HG03103 (cell line): ENCODE results near the gene CDH22.

Experiments
- ATAC-seq: cut with Tn5 transposase; IDR thresholded peaks from one replicate; pipeline ENCODE4 v1.9.1; 2021; ENCODE audit warnings: low read depth; ENCODE audit not compliant: unreplicated experiment

CDH22 gene, protein sequence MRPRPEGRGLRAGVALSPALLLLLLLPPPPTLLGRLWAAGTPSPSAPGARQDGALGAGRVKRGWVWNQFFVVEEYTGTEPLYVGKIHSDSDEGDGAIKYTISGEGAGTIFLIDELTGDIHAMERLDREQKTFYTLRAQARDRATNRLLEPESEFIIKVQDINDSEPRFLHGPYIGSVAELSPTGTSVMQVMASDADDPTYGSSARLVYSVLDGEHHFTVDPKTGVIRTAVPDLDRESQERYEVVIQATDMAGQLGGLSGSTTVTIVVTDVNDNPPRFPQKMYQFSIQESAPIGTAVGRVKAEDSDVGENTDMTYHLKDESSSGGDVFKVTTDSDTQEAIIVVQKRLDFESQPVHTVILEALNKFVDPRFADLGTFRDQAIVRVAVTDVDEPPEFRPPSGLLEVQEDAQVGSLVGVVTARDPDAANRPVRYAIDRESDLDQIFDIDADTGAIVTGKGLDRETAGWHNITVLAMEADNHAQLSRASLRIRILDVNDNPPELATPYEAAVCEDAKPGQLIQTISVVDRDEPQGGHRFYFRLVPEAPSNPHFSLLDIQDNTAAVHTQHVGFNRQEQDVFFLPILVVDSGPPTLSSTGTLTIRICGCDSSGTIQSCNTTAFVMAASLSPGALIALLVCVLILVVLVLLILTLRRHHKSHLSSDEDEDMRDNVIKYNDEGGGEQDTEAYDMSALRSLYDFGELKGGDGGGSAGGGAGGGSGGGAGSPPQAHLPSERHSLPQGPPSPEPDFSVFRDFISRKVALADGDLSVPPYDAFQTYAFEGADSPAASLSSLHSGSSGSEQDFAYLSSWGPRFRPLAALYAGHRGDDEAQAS

DNA sequence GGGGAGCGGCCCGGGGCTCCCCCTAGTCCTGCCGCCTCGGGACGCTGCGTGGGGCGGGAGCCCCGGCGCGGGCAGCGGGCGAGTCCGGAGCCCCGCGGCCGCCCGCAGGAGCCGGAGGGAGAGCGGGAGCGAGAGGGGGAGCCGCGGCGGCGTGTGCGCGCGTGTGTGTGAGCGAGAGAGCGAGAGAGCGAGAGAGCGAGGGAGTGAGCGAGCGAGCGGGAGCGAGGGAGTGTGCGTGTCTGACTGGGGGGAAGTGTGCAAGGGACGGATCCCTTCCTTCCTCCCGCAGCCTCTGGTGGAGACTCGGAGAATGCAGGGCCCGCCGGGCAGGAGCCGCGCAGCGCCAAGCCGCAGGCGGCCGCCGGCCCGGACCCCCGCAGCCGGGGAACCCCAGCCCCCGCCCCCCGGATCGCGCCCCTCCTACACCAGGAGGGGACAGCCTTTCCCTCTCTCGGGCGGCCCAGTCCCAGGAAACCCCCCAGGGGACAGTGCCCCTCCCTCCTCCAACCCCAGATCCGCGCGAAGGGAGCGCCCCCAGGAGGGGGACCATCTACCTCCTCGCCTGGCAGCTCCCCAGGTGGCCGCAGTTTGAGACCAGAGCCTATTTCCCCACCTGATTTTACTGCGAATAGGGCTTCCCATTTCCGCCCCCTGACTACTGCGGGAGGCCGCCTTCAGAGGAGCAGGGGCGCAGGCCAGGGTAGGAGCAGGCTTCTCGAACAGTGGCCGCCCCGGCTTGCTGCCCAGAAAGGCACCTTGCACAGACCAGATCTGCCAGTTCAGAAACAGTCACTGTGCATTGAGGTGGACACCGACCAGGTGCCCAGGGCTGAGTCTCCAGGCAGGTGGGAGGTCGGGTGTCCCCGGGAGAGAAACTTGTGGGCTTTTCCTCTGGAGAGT lies at the start of gene CDH22:
Gene CDH22, minus strand, starts transcription at position 241 of the 900 bp plus-strand sequence. CDS start 57,204 bp downstream, outside the sequence.
- ATAC-seq = no peak

DNA sequence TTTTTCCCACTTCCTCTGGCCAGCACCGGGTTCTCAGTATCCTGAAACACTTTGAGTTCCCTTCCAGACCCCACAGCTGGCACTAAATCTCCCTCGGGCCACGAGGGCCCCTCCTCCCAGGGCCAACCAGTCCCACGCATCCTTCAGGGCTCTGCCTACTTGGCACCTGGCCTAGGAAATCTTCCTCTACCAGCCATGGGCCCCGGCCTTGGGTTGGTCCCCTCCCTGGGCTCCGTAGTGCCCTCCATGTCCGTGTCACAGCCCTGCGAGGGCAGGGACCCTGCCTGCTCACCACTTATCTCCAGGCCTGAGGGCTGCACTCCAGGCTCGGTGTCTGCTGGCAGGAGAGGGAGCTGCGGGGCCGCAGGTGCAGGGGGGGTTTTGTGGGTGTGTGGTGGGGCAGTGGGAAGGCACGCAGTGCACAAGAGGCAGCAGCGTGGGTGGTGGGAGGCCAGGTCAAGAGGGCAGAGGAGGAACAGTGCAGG lies 48.8 kb upstream of the CDH22 start:
- ATAC-seq = no peak

DNA sequence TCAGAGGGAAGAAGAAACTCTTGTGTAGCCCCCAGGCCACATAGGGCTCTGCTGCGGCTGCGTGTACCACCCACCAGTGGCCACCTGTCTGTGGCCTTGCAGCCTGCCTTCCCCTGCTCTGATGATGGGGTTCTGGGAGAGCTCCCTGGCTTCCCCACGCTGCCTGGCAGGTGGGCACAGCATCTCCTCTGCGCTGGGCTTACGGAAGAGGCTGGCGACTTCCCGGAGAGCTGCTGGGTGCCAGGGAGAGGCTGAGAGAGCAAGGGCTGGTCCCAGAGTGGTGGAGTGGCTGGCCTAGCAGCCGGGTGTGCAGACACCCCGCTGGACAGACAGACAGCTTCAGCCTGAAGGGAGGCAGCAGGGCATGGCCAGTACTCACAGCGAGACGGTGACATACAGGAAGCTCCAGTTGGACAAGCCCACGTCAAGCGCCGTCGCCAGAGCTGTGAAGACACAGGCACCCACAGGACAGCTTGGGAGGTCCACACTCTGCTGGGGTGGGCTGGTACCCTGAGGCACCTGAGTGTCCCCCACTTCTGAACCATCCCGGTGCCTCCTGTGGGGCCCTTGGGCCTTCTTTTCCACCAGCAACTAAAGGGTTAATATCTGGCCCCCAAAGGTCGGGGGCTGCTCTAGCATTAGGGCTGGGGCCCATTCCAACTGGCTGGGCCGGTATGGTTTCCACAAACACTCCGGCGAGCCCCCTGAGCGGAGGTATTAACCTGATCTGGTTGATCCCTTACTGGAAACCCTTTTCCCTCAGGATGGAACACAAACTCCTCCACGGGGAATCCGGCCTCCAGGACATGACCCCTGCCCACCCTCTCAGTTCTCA lies 48.1 kb upstream of the CDH22 start:
- no peak for ATAC-seq

DNA sequence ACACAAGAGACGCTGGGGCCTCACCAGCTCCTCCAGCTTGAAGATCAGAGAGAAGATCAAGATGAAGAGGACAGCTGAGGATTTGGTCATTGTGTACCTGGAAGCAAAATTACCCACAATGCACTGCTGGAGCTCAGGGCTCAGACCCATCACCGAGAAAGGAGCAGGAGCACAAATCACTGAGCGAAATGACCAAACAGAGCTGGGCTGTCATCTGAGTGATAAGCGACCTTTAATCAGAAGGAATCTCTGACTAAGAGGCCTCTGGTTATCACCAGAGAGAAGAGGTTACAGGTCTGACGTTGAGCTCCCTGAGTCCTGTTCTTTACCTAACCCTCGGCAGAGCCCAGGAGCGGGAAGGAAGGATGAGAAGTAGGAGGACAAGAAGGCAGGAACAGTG lies 47.5 kb upstream of the CDH22 start:
- ATAC-seq = no peak

DNA sequence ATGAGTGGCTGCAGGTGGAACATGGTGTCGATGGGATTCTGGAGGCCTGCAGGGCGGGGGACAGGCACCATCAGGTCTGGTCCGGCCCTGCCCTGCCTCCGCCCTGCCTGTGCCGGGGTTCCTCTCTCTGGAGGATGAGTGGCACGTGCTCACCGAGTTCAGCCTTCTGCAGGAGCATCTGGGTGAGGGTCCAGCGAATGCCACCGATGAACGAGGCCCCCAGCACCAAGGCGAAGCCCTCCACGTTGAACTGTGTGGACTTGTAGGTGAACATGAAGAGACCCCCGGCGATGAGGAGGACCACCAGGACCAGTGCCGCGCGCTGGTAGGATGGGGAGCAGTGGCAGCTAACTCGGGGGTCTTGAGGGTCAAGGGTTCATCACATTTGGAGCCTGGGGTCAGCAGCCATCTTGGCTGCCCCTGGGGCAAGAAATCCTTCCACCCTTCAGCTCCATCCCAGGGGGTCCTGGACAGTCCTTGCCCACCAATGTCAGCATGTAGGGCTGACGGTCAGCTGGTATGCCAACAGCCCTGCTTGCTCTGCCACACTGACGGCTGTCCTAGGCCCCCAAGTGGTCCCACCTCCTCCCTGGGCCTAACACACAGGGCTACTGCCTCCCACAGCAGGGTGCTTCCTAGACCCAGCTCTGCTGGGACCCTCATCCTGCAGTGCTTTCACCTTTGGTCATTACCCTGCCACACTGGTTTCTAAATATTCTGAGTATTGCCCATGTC lies 46.8 kb upstream of the CDH22 start:
- no peak for ATAC-seq

DNA sequence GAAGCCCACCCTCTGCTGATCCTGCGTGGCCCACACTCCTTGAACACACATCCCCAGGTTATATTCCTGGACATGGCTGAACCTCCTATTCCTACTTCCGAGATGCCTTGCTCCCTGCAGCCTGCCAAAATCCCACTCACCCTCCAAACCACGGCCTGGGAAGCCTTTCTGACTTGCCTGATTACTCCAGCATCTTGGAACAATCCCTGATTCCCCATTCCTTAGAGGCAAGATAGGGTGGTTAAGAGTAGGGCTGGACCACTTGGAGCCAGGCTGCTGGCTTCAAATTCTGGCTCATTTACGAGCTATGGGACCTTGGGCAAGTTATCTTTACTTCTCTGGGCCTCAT lies 45.9 kb upstream of the CDH22 start:
- ATAC-seq = no peak

DNA sequence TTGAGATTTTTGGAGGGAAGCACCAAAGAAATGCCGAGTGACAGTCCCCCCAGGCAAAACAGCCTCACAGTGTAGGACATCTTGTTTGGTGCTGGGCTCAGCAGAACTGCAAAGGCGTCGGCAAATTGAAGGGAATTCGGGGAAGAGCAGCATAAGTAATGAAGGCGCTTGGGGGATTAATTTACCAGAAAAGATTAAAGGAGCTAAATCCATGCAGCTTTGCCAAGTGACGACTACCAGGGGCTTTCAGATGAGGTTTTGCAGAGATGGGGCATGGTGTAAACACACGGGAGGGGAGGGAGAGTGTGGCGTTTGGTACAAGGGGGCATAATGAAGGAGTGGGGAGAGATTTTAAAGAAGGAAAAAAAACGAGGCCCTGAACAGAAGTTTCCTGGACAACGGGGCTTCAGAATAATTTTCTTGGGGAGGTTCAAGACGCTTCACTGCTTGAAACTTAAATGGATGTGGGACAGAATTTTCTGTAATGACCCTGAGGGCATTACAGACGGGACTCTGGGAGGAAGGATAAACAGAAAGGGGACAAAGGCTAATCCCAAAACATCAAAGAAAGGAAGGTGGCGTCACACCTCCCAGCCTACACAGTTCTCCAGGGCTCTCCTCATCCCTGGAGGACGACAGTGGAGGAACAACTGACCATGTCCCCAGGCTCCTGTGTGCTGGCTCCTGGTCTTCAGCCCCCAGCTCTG lies 45.4 kb upstream of the CDH22 start:
- no peak for ATAC-seq

DNA sequence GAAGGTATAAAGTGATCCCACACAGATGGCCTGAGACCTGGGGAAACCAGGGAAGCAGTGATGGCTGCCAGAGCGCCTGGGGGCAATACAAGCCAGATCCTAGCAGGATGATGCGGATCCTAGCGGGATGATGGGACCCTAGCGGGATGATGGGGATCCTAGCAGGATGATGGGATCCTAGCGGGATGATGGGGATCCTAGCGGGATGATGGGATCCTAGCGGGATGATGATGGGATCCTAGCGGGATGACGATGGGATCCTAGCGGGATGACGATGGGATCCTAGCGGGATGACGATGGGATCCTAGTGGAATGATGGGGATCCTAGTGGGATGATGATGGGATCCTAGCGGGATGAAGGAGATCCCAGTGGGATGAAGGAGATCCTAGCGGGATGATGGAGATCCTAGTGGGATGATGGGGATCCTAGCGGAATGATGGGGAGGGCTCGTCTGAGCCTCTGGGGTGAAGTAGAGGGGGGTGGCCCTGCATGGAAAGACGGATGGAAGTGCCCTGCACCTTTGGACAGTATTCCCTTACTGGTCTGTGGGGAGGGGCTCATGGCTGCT lies 44.2 kb upstream of the CDH22 start:
- no peak for ATAC-seq

DNA sequence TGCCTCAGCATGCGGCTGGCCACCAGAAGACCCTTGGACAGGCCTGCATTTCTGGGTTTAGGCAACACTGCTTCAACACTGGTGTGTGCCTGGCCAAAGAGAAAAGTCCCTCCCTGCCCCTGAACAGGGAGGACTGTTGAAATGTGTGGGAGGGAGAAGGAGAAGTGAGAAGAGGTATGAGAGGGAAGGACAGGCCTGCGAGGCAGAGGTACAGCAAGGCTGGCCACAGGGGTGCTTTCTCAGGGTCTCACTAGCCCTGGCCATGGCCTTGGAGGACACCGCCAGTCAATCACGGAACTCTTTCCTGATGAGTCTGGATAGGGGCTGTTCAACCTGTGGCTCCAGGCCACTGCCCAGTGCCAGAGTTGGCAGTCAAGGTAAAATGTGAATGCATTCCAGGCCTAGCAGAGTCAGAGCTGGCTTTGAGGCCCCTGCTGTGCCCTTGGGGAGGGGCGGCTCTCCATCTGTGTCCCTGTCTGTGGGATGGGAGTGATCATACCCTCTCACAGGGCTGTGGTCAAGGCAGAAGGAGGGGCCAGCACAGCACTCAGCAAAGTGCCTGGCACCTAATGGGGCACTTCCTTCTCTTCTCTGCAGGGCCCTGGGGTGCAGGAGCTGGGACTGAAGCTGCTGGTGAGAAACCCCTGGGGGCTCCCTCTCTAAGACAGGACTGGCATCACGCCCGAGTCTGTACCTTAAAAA lies 43.2 kb upstream of the CDH22 start:
- no peak for ATAC-seq

DNA sequence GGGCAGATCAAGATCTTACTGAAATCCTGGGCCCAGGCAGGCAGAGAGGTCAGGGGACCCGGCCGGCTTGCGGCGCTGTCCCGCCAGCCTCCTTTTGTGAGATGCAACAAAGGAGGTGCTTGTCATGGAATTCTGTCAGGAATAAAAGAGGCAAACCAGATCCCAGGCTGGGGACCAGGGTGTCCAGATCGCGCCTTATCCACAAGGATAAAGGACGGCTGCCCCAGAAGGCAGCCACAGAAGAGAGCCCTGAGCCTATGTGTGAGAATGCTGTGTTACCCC lies 42.6 kb upstream of the CDH22 start:
- ATAC-seq = no peak

DNA sequence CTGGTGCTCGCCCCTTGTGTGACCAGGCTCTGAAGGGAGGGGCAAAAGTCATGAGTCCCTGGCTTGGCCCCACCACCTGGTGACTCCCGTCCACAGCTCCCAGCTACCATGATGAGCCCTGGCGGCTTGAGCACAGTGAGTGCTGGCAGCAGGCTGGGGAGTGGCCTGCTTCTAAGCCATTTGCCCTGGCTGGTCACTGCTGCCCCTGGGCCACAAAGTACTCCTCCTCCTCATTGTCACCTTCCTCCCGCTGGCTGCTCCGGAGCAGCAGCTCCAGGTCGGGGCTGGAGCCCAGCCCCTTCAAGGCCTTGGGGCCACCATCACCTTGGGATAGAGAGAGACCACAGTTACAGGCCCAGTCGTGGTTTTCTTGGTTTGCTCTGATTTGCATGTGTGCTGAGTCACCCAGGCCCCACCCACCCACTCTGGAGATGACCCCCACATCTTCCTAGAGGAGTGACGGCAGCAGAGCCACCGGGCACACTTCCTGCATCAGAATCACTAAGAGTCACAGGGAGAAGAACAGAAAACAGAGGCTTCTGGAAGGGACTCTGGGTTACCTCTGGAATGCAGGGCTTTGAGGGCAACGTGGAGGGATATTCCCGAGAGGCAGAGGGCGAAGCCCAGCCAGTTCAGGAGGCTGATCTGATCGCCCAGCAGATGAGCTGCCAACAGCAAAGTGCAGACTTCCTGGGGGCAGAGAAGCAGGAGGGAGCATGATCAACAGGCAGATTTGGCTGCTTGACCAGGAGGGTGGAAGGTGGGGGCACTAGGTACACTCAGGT lies 42.1 kb upstream of the CDH22 start:
- ATAC-seq = peak; percentile 59

DNA sequence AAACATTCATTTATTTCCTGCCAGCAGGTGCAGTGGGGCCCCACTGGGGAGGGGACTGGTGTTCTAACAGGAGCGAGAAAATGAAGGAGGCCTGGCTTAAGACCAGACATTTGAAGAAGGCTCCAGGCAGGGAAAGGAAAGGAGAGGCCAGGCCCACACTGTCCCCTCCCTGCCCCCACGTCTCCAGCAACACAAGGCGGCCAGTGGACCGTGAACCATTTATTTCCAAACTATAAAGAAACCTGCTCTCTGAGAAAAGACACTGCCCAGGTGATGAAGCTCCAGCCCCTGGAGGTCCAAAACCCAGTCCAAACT lies 41.4 kb upstream of the CDH22 start:
- ATAC-seq = no peak

DNA sequence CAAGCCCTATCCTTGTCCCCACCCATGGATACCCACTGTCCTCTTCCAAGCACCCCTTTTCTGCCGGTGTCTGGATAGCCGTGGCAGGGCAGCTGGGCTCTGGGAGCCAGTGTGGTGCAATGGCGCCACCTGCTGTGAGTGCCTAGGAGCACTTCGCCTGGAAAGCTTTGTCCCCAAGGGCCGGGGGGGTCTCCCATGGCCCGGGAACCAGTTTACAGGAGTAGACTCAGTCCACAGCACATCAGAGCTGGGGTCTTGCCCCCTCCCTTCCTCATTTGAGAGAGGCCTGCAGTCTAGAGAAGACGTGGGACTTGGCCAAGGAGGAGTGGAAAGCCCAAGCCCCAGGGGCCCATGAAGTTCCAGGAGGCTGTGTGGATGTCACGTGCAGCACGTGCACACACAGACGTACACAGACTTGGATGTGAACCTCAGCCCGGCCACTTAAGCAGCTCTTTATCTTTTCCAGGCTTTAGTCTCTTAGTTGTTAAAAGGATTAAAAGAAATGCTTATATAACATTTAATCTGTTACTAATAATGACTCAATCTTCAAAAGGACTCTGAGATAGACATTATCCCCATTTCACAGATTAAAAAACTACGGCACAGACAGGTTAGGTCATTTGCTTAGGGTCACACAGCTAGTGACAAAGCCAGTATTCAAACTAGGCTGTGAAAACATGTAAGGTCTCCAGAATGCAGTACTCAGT lies 40.9 kb upstream of the CDH22 start:
- ATAC-seq = no peak

DNA sequence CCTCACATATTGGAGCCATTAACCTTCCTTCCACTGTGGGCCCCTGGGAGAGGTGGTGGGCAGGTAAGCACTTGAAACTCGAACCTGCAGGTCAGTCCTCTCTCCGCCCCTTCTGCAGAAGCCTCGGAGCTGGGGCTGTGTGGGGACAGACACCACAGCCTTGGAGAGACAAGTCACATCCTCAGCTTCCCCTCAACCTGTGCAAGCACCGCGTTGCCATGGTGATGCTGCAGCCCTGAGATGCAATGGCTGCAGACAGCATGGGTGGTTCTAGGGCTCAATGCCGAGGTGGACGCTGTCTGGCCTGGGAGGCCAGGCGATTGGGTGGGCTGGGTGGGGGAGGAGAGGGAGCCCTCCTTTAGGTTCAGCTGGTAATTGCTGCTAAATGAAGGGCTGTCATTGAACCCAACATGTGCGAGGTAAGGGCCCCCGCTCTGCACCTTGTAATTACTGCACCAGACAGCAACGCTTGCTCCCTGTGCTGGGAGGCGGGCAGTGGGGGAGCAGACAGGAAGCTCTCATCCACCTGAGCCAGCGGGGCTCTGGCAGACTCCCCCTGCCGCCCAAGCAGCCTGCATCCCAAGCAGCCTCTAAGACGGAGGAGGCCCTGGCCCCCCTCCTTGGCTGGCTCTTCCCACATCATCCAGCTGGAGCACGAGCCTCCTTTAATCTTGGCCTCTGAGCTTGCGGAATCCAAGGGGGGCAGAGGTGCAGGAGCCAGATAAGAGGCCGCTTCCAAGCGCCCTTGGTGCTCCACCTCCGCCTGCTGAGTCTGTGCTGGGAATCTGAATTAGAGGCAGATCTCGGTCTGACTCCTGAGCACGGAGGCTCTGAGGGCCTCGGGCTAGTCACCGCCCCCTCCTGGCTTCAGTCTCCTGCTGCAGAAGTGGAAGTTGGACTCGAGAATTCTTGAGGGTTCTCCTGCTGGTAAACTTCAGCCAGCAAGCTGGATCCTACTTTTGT lies 39.8 kb upstream of the CDH22 start:
- ATAC-seq = no peak

DNA sequence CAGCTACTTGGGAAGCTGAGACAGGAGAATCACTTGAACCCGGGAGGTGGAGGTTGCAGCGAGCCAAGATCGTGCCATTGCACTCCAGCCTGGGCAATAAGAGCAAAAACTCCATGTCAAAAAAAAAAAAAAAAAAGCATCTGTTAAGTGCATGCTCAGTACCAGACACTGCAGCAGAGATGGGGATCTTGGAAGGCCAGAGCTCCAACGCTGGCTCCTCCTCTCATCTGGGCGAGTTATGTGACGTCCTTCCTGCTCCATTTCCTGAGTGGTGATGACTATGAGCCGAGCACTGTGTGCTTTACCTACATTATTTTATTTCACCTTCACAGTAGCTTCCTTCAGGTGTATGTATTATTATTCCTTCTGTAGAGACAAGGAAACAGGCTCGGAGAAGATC lies 38.5 kb upstream of the CDH22 start:
- ATAC-seq = no peak
